Measurements from ENCODE around the gene DGKH. TPM values are rescaled to one million over a fixed set of nuclear protein-coding genes. Genes with fewer than 3 reads are reported as not detected.
A peak's percentile ranks its signal among the peaks of the same experiment; 100 is the strongest.

Gene DGKH
- total RNA-seq, 1 donor, result 8.7 TPM

DNA sequence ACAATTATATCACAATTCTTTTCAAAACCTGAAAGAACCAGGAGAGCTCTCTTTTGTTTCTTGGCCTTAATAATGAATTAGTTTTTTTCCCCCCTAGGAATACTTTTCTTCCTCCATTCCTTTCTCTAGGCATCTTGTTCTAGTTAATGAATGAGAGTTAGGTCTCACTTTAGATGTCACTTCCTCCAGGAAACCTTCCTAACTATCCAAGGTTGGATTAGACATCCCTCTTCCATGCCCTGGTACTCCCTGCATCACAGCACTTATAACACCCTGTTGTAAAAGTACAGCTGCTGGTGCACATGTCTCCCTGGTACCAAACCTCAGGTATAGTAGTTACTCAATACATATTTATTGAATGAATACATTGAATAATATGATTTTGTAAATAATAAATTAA lies 21.2 kb upstream of the DGKH start:
- no peaks in the 10 kb centered on the region for H3K9me3 ChIP-seq (ENCODE audit: low read depth, low read length)
- no peak overlapping the region for H2AFZ ChIP-seq (ENCODE audit: low read length)
- no peak for TF ChIP-seq CTCF (IDR thresholded peaks at IDR 0.05; ENCODE audit: extremely low read depth, low read depth, low read length)
- no peak overlapping the region for H3K4me3 ChIP-seq (ENCODE audit: insufficient read depth, low read length)
- H3K27ac ChIP-seq (ENCODE audit: low read depth, low read length), result no peak overlapping the region
- H3K36me3 ChIP-seq (ENCODE audit: insufficient read depth, low read length), result no peaks in the 10 kb centered on the region
- no peaks in the 10 kb centered on the region for H3K27me3 ChIP-seq (ENCODE audit: insufficient read depth, low read length)
- H4K20me1 ChIP-seq (ENCODE audit: insufficient read depth, low read length), result no peaks in the 10 kb centered on the region
- DNase-seq (ENCODE audit: insufficient read length, low spot score, missing footprints), result no peak
- H3K79me2 ChIP-seq (ENCODE audit: insufficient read depth, low read length), result no peaks in the 10 kb centered on the region
- no peak overlapping the region for H3K4me2 ChIP-seq (ENCODE audit: insufficient read depth, low read length)
- peaks cover 16% of the 10 kb centered on the region for H3K4me1 ChIP-seq (ENCODE audit: insufficient read depth, low read length)

GRCh38 chr13:42028113-42028799 lies 20.2 kb upstream of the DGKH start:
- DNase-seq (ENCODE audit: insufficient read length, low spot score, missing footprints), result no peak
- H3K4me1 ChIP-seq (ENCODE audit: insufficient read depth, low read length), result peaks cover 16% of the 10 kb centered on the region

GRCh38 chr13:42035905-42036521 lies 12.4 kb upstream of the DGKH start:
- no peak overlapping the region for H2AFZ ChIP-seq (ENCODE audit: low read length)
- TF ChIP-seq CTCF (IDR thresholded peaks at IDR 0.05; ENCODE audit: extremely low read depth, low read depth, low read length), result no peak

More at GRCh38 chr13:42028113-42028799, 20.2 kb upstream of the DGKH start:
- H3K79me2 ChIP-seq (ENCODE audit: insufficient read depth, low read length), result no peaks in the 10 kb centered on the region
- no peaks in the 10 kb centered on the region for H3K9me3 ChIP-seq (ENCODE audit: low read depth, low read length)
- no peak overlapping the region for H3K27ac ChIP-seq (ENCODE audit: low read depth, low read length)
- no peak overlapping the region for H3K4me2 ChIP-seq (ENCODE audit: insufficient read depth, low read length)
- H3K27me3 ChIP-seq (ENCODE audit: insufficient read depth, low read length), result no peaks in the 10 kb centered on the region
- no peaks in the 10 kb centered on the region for H3K36me3 ChIP-seq (ENCODE audit: insufficient read depth, low read length)
- TF ChIP-seq CTCF (IDR thresholded peaks at IDR 0.05; ENCODE audit: extremely low read depth, low read depth, low read length), result no peak
- H4K20me1 ChIP-seq (ENCODE audit: insufficient read depth, low read length), result no peaks in the 10 kb centered on the region
- H3K4me3 ChIP-seq (ENCODE audit: insufficient read depth, low read length), result no peak overlapping the region
- peak overlapping the region; percentile 18 for H2AFZ ChIP-seq (ENCODE audit: low read length)

GRCh38 chr13:42036711-42037110 lies 11.7 kb upstream of the DGKH start:
- TF ChIP-seq CTCF (IDR thresholded peaks at IDR 0.05; ENCODE audit: extremely low read depth, low read depth, low read length), result no peak
- DNase-seq (ENCODE audit: insufficient read length, low spot score, missing footprints), result no peak
- peaks cover 11% of the 10 kb centered on the region for H3K4me1 ChIP-seq (ENCODE audit: insufficient read depth, low read length)

More at GRCh38 chr13:42035905-42036521, 12.4 kb upstream of the DGKH start:
- peaks cover 1% of the 10 kb centered on the region for H3K79me2 ChIP-seq (ENCODE audit: insufficient read depth, low read length)
- no peaks in the 10 kb centered on the region for H3K9me3 ChIP-seq (ENCODE audit: low read depth, low read length)
- no peaks in the 10 kb centered on the region for H3K36me3 ChIP-seq (ENCODE audit: insufficient read depth, low read length)
- no peak overlapping the region for H3K4me3 ChIP-seq (ENCODE audit: insufficient read depth, low read length)
- H4K20me1 ChIP-seq (ENCODE audit: insufficient read depth, low read length), result no peaks in the 10 kb centered on the region
- no peak for DNase-seq (ENCODE audit: insufficient read length, low spot score, missing footprints)
- no peaks in the 10 kb centered on the region for H3K27me3 ChIP-seq (ENCODE audit: insufficient read depth, low read length)
- no peak overlapping the region for H3K4me2 ChIP-seq (ENCODE audit: insufficient read depth, low read length)
- H3K4me1 ChIP-seq (ENCODE audit: insufficient read depth, low read length), result peaks cover 9% of the 10 kb centered on the region
- no peak overlapping the region for H3K27ac ChIP-seq (ENCODE audit: low read depth, low read length)

More at GRCh38 chr13:42036711-42037110, 11.7 kb upstream of the DGKH start:
- Histone ChIP-seq H3K4me2 (ENCODE audit: insufficient read depth, low read length) (no peak overlapping the region), H3K27ac (ENCODE audit: low read depth, low read length) (no peak overlapping the region), H3K79me2 (ENCODE audit: insufficient read depth, low read length) (peaks cover 8% of the 10 kb centered on the region), H4K20me1 (ENCODE audit: insufficient read depth, low read length) (no peaks in the 10 kb centered on the region), H3K9me3 (ENCODE audit: low read depth, low read length) (no peaks in the 10 kb centered on the region), H3K4me3 (ENCODE audit: insufficient read depth, low read length) (no peak overlapping the region), H3K27me3 (ENCODE audit: insufficient read depth, low read length) (no peaks in the 10 kb centered on the region), H3K36me3 (ENCODE audit: insufficient read depth, low read length) (no peaks in the 10 kb centered on the region), H2AFZ (ENCODE audit: low read length) (no peak overlapping the region)
